ENCODE results near the gene ZNF341. TPM values are rescaled to one million over a fixed set of nuclear protein-coding genes. Genes with fewer than 3 reads are reported as not detected.

The ZNF341 gene
- total RNA-seq, 1 donor from 2014 or later = 3.4 TPM

- H3K4me3 Mint-ChIP-seq (ENCODE audit: unreplicated experiment) = no peak overlapping the region
- no peak overlapping the region for H3K27ac Mint-ChIP-seq (ENCODE audit: unreplicated experiment)
- no peaks in the 10 kb centered on the region for H3K9me3 Mint-ChIP-seq (ENCODE audit: unreplicated experiment)
- no peaks in the 10 kb centered on the region for H3K36me3 Mint-ChIP-seq (ENCODE audit: unreplicated experiment)
- no peak for TF ChIP-seq CTCF (IDR thresholded peaks at IDR 0.05)
- no peak for DNase-seq (ENCODE audit: extremely low spot score, unreplicated experiment)
- H3K27me3 Mint-ChIP-seq (ENCODE audit: unreplicated experiment) = no peaks in the 10 kb centered on the region
- no peaks in the 10 kb centered on the region for H3K4me1 Mint-ChIP-seq (ENCODE audit: unreplicated experiment)
Measured at GRCh38 chr20:33796907-33797544, 65.2 kb downstream of the ZNF341 start.

- H3K4me1 Mint-ChIP-seq (ENCODE audit: unreplicated experiment) = peaks cover under 1% of the 10 kb centered on the region
- H3K27me3 Mint-ChIP-seq (ENCODE audit: unreplicated experiment) = no peaks in the 10 kb centered on the region
- no peak for DNase-seq (ENCODE audit: extremely low spot score, unreplicated experiment)
- TF ChIP-seq CTCF (IDR thresholded peaks at IDR 0.05) = no peak
- H3K4me3 Mint-ChIP-seq (ENCODE audit: unreplicated experiment) = no peak overlapping the region
- no peak overlapping the region for H3K27ac Mint-ChIP-seq (ENCODE audit: unreplicated experiment)
- no peaks in the 10 kb centered on the region for H3K36me3 Mint-ChIP-seq (ENCODE audit: unreplicated experiment)
- no peaks in the 10 kb centered on the region for H3K9me3 Mint-ChIP-seq (ENCODE audit: unreplicated experiment)
Measured at GRCh38 chr20:33798444-33798843, 66.6 kb downstream of the ZNF341 start.

GRCh38 chr20:33803921-33804337 lies 72.1 kb downstream of the ZNF341 start:
- Mint-ChIP-seq H3K36me3 (ENCODE audit: unreplicated experiment) (no peaks in the 10 kb centered on the region), H3K27ac (ENCODE audit: unreplicated experiment) (peak overlapping the region; percentile 73), H3K27me3 (ENCODE audit: unreplicated experiment) (no peaks in the 10 kb centered on the region), H3K4me3 (ENCODE audit: unreplicated experiment) (no peak overlapping the region), H3K4me1 (ENCODE audit: unreplicated experiment) (peaks cover 16% of the 10 kb centered on the region), H3K9me3 (ENCODE audit: unreplicated experiment) (no peaks in the 10 kb centered on the region)
- TF ChIP-seq CTCF (IDR thresholded peaks at IDR 0.05) = no peak
- no peak for DNase-seq (ENCODE audit: extremely low spot score, unreplicated experiment)

- no peak for TF ChIP-seq CTCF (IDR thresholded peaks at IDR 0.05)
- Mint-ChIP-seq H3K4me3 (ENCODE audit: unreplicated experiment) (no peak overlapping the region), H3K9me3 (ENCODE audit: unreplicated experiment) (no peaks in the 10 kb centered on the region), H3K27ac (ENCODE audit: unreplicated experiment) (no peak overlapping the region), H3K27me3 (ENCODE audit: unreplicated experiment) (no peaks in the 10 kb centered on the region), H3K4me1 (ENCODE audit: unreplicated experiment) (peaks cover 31% of the 10 kb centered on the region), H3K36me3 (ENCODE audit: unreplicated experiment) (no peaks in the 10 kb centered on the region)
- no peak for DNase-seq (ENCODE audit: extremely low spot score, unreplicated experiment)
Measured at GRCh38 chr20:33808388-33808787, 76.6 kb downstream of the ZNF341 start.

GRCh38 chr20:33810259-33810658 lies 78.5 kb downstream of the ZNF341 start:
- Mint-ChIP-seq H3K27ac (ENCODE audit: unreplicated experiment) (no peak overlapping the region), H3K36me3 (ENCODE audit: unreplicated experiment) (peaks cover 7% of the 10 kb centered on the region), H3K4me1 (ENCODE audit: unreplicated experiment) (peaks cover 30% of the 10 kb centered on the region), H3K4me3 (ENCODE audit: unreplicated experiment) (no peak overlapping the region), H3K27me3 (ENCODE audit: unreplicated experiment) (no peaks in the 10 kb centered on the region), H3K9me3 (ENCODE audit: unreplicated experiment) (no peaks in the 10 kb centered on the region)
- no peak for DNase-seq (ENCODE audit: extremely low spot score, unreplicated experiment)
- no peak for TF ChIP-seq CTCF (IDR thresholded peaks at IDR 0.05)

Data from osteocyte (in vitro differentiated cells).